Muscle layer of colon (tissue), 2 donors: ENCODE results near the gene CORT.

Experiments
- H3K27ac ChIP-seq: one replicate; pipeline ENCODE4 v1.7.0; 2013; ENCODE audit warnings: low read depth, mild to moderate bottlenecking, low read length, moderate library complexity
- H3K27me3 ChIP-seq, 2 donors: one replicate each; pipeline ENCODE4 v1.7.0; 2013; ENCODE audit warnings: low read length in 2 of 2, mild to moderate bottlenecking in 2 of 2; ENCODE audit not compliant: insufficient read depth in 2 of 2, control insufficient read depth in 1 of 2
- H3K36me3 ChIP-seq: one replicate; pipeline ENCODE4 v1.7.0; 2013; ENCODE audit warnings: mild to moderate bottlenecking, low read length; ENCODE audit not compliant: insufficient read depth
- H3K4me1 ChIP-seq: one replicate; pipeline ENCODE4 v1.7.0; 2013; ENCODE audit warnings: mild to moderate bottlenecking, low read length; ENCODE audit not compliant: insufficient read depth
- H3K4me3 ChIP-seq, 2 donors: one replicate each; pipeline ENCODE4 v1.7.0; 2013; ENCODE audit warnings: low read length in 2 of 2, low read depth in 1 of 2, mild to moderate bottlenecking in 1 of 2, moderate library complexity in 1 of 2
- H3K9ac ChIP-seq: one replicate; pipeline ENCODE4 v1.7.0; 2013; ENCODE audit warnings: low read length
- H3K9me3 ChIP-seq: one replicate; pipeline ENCODE4 v1.7.0; 2013; ENCODE audit warnings: mild to moderate bottlenecking, low read length
- donor health status: abdominal sarcoma.
- donor health status: Adenocarcinoma of cecum.

CORT gene

GRCh38 chr1:10479296-10479695 lies 29.5 kb downstream of the CORT start:
- H3K9me3 ChIP-seq: no peaks in the 10 kb centered on the region
- no peaks in the 10 kb centered on the region for H3K27me3 ChIP-seq
- peaks cover 11% of the 10 kb centered on the region for H3K4me1 ChIP-seq
- no peak overlapping the region for H3K9ac ChIP-seq
- no peak overlapping the region for H3K27ac ChIP-seq
- no peak overlapping the region for H3K4me3 ChIP-seq
- no peaks in the 10 kb centered on the region for H3K36me3 ChIP-seq

DNA sequence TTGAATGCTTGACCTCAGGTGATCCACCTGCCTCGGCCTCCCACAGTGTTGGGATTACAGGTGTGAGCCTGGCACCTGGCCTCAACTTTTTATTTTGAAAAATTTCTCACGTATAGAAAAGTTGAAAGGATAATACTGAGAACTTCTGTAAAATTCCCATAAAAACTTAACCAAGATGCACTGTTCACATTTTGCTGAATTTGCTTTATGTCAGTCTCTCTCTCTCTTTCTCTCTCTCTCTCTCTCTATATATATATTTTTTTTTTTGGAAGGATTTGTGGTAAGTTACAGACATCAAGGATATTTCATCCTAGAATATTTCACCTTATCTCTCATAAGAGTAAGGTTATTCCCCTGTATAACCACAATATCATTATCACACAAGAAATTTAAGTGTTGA lies 30.8 kb downstream of the CORT start:
- H3K4me3 ChIP-seq: no peak overlapping the region
- no peaks in the 10 kb centered on the region for H3K9me3 ChIP-seq
- H3K4me1 ChIP-seq: peaks cover 11% of the 10 kb centered on the region
- H3K27ac ChIP-seq: no peak overlapping the region
- no peak overlapping the region for H3K9ac ChIP-seq
- H3K36me3 ChIP-seq: no peaks in the 10 kb centered on the region
- H3K27me3 ChIP-seq: no peaks in the 10 kb centered on the region

DNA sequence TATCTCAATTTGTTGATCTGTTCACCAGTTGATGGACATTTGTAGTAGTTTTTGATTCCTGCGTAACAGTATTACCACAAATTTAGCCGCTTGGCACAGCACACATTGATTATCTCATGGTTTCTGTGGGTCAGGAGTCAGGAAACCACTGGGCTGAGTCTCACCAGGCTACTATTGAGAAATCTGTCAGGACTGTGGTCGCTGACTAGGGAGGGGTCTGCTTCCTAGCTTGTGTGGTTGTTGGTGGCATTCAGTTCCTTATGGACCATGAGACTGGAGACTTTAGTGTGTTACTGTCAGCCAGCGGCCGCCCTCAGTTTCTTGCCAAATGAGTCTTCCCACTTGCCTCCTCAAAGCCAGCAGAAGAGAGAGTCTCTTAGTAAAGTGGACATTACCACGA lies 34.7 kb downstream of the CORT start:
- Histone ChIP-seq H3K9ac (no peak overlapping the region), H3K9me3 (no peaks in the 10 kb centered on the region), H3K27me3 (no peaks in the 10 kb centered on the region), H3K4me3 (no peak overlapping the region), H3K27ac (no peak overlapping the region), H3K36me3 (no peaks in the 10 kb centered on the region), H3K4me1 (no peaks in the 10 kb centered on the region)

DNA sequence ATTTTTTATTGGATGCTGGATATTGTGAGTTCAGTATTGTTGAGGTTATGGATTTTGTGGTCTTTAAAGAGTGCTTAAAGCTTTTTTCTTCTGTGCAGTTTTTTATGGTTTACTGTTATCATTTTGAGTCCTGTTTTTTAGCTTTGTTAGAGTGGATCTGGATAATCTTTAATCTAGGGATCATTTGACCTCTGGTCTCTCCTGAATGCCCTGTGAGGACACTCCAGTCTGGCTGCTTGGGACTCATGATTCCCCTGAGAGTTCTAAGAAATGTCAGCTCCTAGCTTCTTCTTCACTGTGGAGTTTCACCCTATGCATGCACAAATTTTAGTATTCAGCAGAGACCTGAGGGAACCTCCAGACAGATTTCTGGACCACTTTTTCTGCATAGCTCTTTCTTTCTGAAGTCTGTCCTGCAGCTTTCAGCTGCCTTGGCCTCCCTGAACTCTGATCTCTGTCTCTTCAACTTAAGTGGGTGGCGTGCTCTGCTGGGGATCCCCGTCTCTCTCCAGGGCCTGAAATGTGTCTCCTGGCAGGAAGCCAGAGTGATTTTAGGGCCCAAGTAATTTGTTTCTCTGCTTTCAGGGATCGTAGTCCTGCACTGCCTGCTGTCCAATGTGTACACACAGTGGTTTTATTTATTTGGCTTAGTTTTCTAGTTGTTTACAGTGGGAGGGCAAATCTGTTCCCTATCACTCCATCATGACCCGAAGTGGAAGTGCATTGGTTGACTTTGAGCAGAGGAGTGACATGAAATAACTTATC lies 39.6 kb downstream of the CORT start:
- no peaks in the 10 kb centered on the region for H3K9me3 ChIP-seq
- peaks cover 2% of the 10 kb centered on the region for H3K4me1 ChIP-seq
- no peak overlapping the region for H3K9ac ChIP-seq
- H3K27me3 ChIP-seq: no peaks in the 10 kb centered on the region
- H3K27ac ChIP-seq: no peak overlapping the region
- no peak overlapping the region for H3K4me3 ChIP-seq
- no peaks in the 10 kb centered on the region for H3K36me3 ChIP-seq

DNA sequence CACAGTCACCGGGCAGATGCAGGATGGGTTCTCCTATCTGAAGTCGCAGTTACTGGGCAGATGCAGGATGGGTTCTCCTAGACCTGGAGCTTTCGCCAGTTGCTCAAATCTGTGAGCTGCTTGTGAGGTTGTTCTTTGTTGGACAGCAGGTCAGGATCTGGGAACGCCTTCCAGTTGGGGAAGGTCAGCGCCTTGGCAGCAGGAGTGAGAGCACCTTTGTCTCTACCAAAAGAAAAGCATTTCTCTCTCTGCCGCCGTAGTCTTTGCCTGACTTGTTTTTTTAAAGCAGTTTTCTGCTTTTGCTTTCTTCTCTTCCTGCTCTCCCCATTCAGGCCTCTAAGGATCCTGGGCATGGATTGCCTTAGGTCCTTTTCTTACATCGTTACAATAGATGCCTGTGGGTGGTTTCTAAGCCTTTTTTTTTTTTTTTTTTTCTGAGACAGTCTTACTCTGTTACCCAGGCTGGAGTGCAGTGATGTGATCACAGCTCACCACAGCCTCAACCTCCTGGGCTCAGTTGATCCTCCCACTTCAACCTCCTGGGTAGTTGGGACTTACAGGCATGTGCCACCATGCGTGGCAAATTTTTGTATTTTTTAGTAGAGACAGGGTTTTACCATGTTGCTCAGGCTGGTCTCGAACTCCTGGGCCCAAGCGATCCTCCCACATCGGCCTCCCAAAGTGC lies 40.6 kb downstream of the CORT start:
- Histone ChIP-seq H3K9ac (no peak overlapping the region), H3K36me3 (no peaks in the 10 kb centered on the region), H3K4me3 (no peak overlapping the region), H3K4me1 (peaks cover 12% of the 10 kb centered on the region), H3K27ac (no peak overlapping the region), H3K9me3 (no peaks in the 10 kb centered on the region), H3K27me3 (no peaks in the 10 kb centered on the region)

DNA sequence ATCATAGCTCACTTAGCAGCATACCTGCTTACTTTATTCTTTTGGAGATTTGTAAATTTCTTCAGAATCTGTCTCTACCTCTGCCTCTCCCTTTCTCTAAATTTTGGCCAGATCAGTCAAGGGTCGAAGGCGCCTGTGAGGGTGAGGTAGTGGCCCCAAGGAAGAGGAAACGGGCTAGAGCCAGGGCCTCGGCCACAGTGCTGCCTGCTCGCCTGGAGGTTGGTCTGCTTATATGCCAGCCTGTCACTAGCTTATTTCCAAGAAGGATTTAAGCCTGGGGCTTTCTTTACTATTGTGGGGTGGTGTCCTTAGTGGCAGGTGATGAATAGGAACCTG lies 44.6 kb downstream of the CORT start:
- H3K9me3 ChIP-seq: no peaks in the 10 kb centered on the region
- H3K4me3 ChIP-seq: no peak overlapping the region
- H3K9ac ChIP-seq: no peak overlapping the region
- no peaks in the 10 kb centered on the region for H3K27me3 ChIP-seq
- peaks cover 13% of the 10 kb centered on the region for H3K4me1 ChIP-seq
- H3K36me3 ChIP-seq: peaks cover 6% of the 10 kb centered on the region
- no peak overlapping the region for H3K27ac ChIP-seq

- peaks cover 6% of the 10 kb centered on the region for H3K36me3 ChIP-seq
- H3K9ac ChIP-seq: peak overlapping the region; percentile 3
- peak overlapping the region in 1 of 2 donors; percentile 63 for H3K4me3 ChIP-seq
- H3K27me3 ChIP-seq: no peaks in the 10 kb centered on the region
- no peaks in the 10 kb centered on the region for H3K9me3 ChIP-seq
- H3K4me1 ChIP-seq: peaks cover 13% of the 10 kb centered on the region
- peak overlapping the region; percentile 30 for H3K27ac ChIP-seq
Observed at GRCh38 chr1:10494754-10495474, 45.1 kb downstream of the CORT start.

DNA sequence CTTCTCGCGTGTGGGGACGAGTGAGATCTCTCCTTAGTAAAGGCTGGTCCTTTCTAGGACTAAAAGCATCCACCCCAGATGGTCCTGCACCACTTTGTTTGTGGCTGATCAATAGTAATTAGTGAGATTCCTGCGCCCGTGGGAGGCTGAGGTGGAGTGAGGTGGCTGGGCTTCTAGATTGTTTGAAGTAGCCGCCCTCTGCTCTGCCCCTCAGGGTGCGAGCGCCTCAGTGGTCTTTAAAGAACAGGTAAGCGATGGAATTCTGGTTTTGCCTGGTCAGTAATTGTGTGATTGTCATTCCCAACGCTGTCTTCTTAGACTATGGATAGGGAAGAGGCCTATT lies 45.6 kb downstream of the CORT start:
- H3K9ac ChIP-seq: peak overlapping the region; percentile 3
- peaks cover 6% of the 10 kb centered on the region for H3K36me3 ChIP-seq
- H3K9me3 ChIP-seq: no peaks in the 10 kb centered on the region
- no peaks in the 10 kb centered on the region for H3K27me3 ChIP-seq
- H3K4me1 ChIP-seq: peaks cover 13% of the 10 kb centered on the region
- peak overlapping the region in 1 of 2 donors; percentile 63 for H3K4me3 ChIP-seq
- H3K27ac ChIP-seq: no peak overlapping the region

DNA sequence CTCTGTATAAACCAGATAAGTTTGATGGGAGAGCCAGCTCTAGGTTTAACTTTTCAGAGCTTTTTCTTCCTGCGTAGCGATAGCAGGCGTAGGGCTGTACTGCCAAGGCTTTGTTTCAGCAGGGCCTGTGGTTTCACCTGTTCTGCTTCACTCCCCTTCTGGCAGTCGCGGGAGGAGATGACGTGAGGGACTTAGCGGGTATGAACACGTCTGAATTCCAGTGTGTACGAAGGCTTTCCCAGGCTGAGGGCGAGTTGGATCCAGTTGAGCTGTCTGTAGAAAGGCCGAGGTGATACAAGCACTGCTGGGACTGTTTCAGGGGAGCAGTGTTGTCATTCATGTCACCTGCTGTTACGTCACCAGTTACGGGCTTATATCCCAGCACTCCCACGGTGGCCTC lies 46.1 kb downstream of the CORT start:
- peaks cover 6% of the 10 kb centered on the region for H3K36me3 ChIP-seq
- peaks cover 13% of the 10 kb centered on the region for H3K4me1 ChIP-seq
- no peak overlapping the region for H3K27ac ChIP-seq
- no peak overlapping the region for H3K9ac ChIP-seq
- H3K9me3 ChIP-seq: no peaks in the 10 kb centered on the region
- no peak overlapping the region for H3K4me3 ChIP-seq
- H3K27me3 ChIP-seq: no peaks in the 10 kb centered on the region

GRCh38 chr1:10497109-10497508 lies 47.3 kb downstream of the CORT start:
- Histone ChIP-seq H3K27me3 (no peaks in the 10 kb centered on the region), H3K36me3 (peaks cover 6% of the 10 kb centered on the region), H3K9me3 (no peaks in the 10 kb centered on the region), H3K4me3 (no peak overlapping the region), H3K9ac (no peak overlapping the region), H3K4me1 (peaks cover 13% of the 10 kb centered on the region), H3K27ac (no peak overlapping the region)

GRCh38 chr1:10498231-10498630 lies 48.4 kb downstream of the CORT start:
- Histone ChIP-seq H3K36me3 (peaks cover 6% of the 10 kb centered on the region), H3K27me3 (no peaks in the 10 kb centered on the region), H3K9ac (no peak overlapping the region), H3K4me1 (peaks cover 13% of the 10 kb centered on the region), H3K9me3 (no peaks in the 10 kb centered on the region), H3K27ac (no peak overlapping the region), H3K4me3 (no peak overlapping the region)
